Measurements from ENCODE around the gene TNK1. TPM values are rescaled to one million over a fixed set of nuclear protein-coding genes. Genes with fewer than 3 reads are reported as not detected.

The TNK1 gene
- total and polyA plus RNA-seq, 2 donors (not counting 1 experiment from before 2014, with no cell fraction given), result 11.7 to 23.7 TPM

GRCh38 chr17:7428557-7428956 is 47.7 kb downstream of the TNK1 start, which contains the start of gene SPEM3:
Gene SPEM3 (plus strand): TSS chr17:7428857. CDS start chr17:7428903, 46 bp downstream.
- intact Hi-C loops (cut with micrococcal nuclease), result no loop called here
- WGBS (ENCODE audit: insufficient coverage), result 86% methylated on average over 4 of the region's 5 CpGs
- H4K20me1 ChIP-seq (ENCODE audit: control insufficient read depth, insufficient read depth, low read length, poor library complexity, severe bottlenecking), result no peaks in the 10 kb centered on the region
- no peaks in the 10 kb centered on the region for H3K9me3 ChIP-seq (ENCODE audit: control extremely low read depth in 1 of 3, control insufficient read depth in 2 of 3, insufficient read depth in 1 of 3, low read length in 2 of 3)
- H3K27me3 ChIP-seq (replicated peaks in 1 of 4; ENCODE audit: control extremely low read depth in 1 of 4, control insufficient read depth in 3 of 4, insufficient read depth in 4 of 4, low read length in 3 of 4), result peaks cover 0 to 3% (median 0%) of the 10 kb centered on the region in 4 experiments
- POLR2A ChIA-PET, result no interaction called here
- DNase-seq (no peak), ATAC-seq (ENCODE audit: low read depth) (no peak)
- no peaks in the 10 kb centered on the region for H3K4me1 ChIP-seq (ENCODE audit: control insufficient read depth in 2 of 2, insufficient read depth in 2 of 2, low read length in 2 of 2)
- H3K4me1 Mint-ChIP-seq, result no peaks in the 10 kb centered on the region
- no peaks in the 10 kb centered on the region for H3K9me3 Mint-ChIP-seq (ENCODE audit: insufficient read depth)
- no peak within 1 kb of the TSS for H3K4me3 ChIP-seq (ENCODE audit: control extremely low read depth in 1 of 5, extremely low read depth in 1 of 5, insufficient read depth in 1 of 5, low read depth in 2 of 5, low read length in 4 of 5)
- CTCF ChIA-PET, result interaction anchor here (1.0 kb wide), 1 partner anchor 12 kb away, joined by 3 read pairs; no protein-coding TSS in a partner anchor
- TF ChIP-seq EZH2 (IDR thresholded peaks at IDR 0.05; ENCODE audit: borderline replicate concordance, insufficient read depth, low read depth, low read length, poor library complexity, severe bottlenecking), result no peak
- TF ChIP-seq CTCF (IDR thresholded peaks at IDR 0.05), result no peak
- H3K79me2 ChIP-seq (ENCODE audit: control insufficient read depth, insufficient read depth, low read length), result no peaks in the 10 kb centered on the region
- H3K36me3 ChIP-seq (replicated peaks in 1 of 2; ENCODE audit: control extremely low read depth in 1 of 2, control insufficient read depth in 1 of 2, extremely low read depth in 1 of 2, insufficient read depth in 2 of 2, low read length in 1 of 2), result no peaks in the 10 kb centered on the region
- no peak within 1 kb of the TSS for H3K4me3 Mint-ChIP-seq
- no peak within 1 kb of the TSS for H3K9ac ChIP-seq (ENCODE audit: low read length)
- no peak within 1 kb of the TSS for H2AFZ ChIP-seq (ENCODE audit: insufficient read depth, low read depth, low read length, poor library complexity, severe bottlenecking)
- no peak within 1 kb of the TSS for H3K27ac Mint-ChIP-seq
- no peak within 1 kb of the TSS for H3K27ac ChIP-seq (ENCODE audit: low read length in 2 of 2)
- no peak within 1 kb of the TSS for H3K4me2 ChIP-seq (replicated peaks; ENCODE audit: low read depth, low read length, poor library complexity, severe bottlenecking)
- peaks cover 4% of the 10 kb centered on the region for H3K27me3 Mint-ChIP-seq

GRCh38 chr17:7429722-7430121 is 48.8 kb downstream of the TNK1 start:
- ATAC-seq (ENCODE audit: low read depth) (no peak), DNase-seq (no peak)
- H3K4me3 ChIP-seq (ENCODE audit: control extremely low read depth in 1 of 5, extremely low read depth in 1 of 5, insufficient read depth in 1 of 5, low read depth in 2 of 5, low read length in 4 of 5), result no peak overlapping the region
- H3K36me3 ChIP-seq (replicated peaks in 1 of 2; ENCODE audit: control extremely low read depth in 1 of 2, control insufficient read depth in 1 of 2, extremely low read depth in 1 of 2, insufficient read depth in 2 of 2, low read length in 1 of 2), result no peaks in the 10 kb centered on the region
- no peaks in the 10 kb centered on the region for H3K79me2 ChIP-seq (ENCODE audit: control insufficient read depth, insufficient read depth, low read length)
- no peak overlapping the region for H2AFZ ChIP-seq (ENCODE audit: insufficient read depth, low read depth, low read length, poor library complexity, severe bottlenecking)
- no peaks in the 10 kb centered on the region for H3K4me1 ChIP-seq (ENCODE audit: control insufficient read depth in 2 of 2, insufficient read depth in 2 of 2, low read length in 2 of 2)
- TF ChIP-seq CTCF (IDR thresholded peaks at IDR 0.05) (no peak), EZH2 (IDR thresholded peaks at IDR 0.05; ENCODE audit: borderline replicate concordance, insufficient read depth, low read depth, low read length, poor library complexity, severe bottlenecking) (no peak)
- no peaks in the 10 kb centered on the region for H4K20me1 ChIP-seq (ENCODE audit: control insufficient read depth, insufficient read depth, low read length, poor library complexity, severe bottlenecking)
- Mint-ChIP-seq H3K4me3 (no peak overlapping the region), H3K4me1 (no peaks in the 10 kb centered on the region), H3K27ac (no peak overlapping the region), H3K27me3 (peaks cover 4% of the 10 kb centered on the region), H3K9me3 (ENCODE audit: insufficient read depth) (no peaks in the 10 kb centered on the region)
- peaks cover 0 to 3% (median 0%) of the 10 kb centered on the region in 4 experiments for H3K27me3 ChIP-seq (replicated peaks in 1 of 4; ENCODE audit: control extremely low read depth in 1 of 4, control insufficient read depth in 3 of 4, insufficient read depth in 4 of 4, low read length in 3 of 4)
- H3K9ac ChIP-seq (ENCODE audit: low read length), result no peak overlapping the region
- intact Hi-C loops (cut with micrococcal nuclease), result no loop called here
- 91% methylated on average over 10 of the region's 10 CpGs for WGBS (ENCODE audit: insufficient coverage)
- no peak overlapping the region for H3K4me2 ChIP-seq (replicated peaks; ENCODE audit: low read depth, low read length, poor library complexity, severe bottlenecking)
- H3K27ac ChIP-seq (ENCODE audit: low read length in 2 of 2), result no peak overlapping the region
- no peaks in the 10 kb centered on the region for H3K9me3 ChIP-seq (ENCODE audit: control extremely low read depth in 1 of 3, control insufficient read depth in 2 of 3, insufficient read depth in 1 of 3, low read length in 2 of 3)
- ChIA-PET CTCF (no interaction called here), POLR2A (interaction anchor here (0.7 kb wide), 1 partner anchor 14 kb away, joined by 4 read pairs; no protein-coding TSS in a partner anchor)

Measured in B cell (primary cell).